Central memory CD8-positive, alpha-beta T cell (primary cell): ENCODE measurements around the gene MESD.
A peak's percentile ranks its signal among the peaks of the same experiment; 100 is the strongest.

Source experiments
- ATAC-seq: fragments of 150-1000 bp; cut with Tn5 transposase; replicated peaks from 2 replicates; pipeline ENCODE4 v1.10.0; 2022; ENCODE audit warnings: mild to moderate bottlenecking, moderate FRiP score, moderate number of reproducible peaks; ENCODE audit not compliant: poor library complexity, severe bottlenecking; ENCODE audit errors: extremely low read depth
- DNase-seq, 2 donors: peaks; one replicate each; pipeline ENCODE4 v3.0.0; 2021; ENCODE audit warnings: low spot score in 2 of 2
- H3K27ac Mint-ChIP-seq: one replicate; pipeline ENCODE4 v1.8.0; 2022; ENCODE audit warnings: low read depth, mild to moderate bottlenecking, moderate library complexity, mixed read lengths
- H3K27me3 Mint-ChIP-seq: one replicate; pipeline ENCODE4 v1.8.0; 2022; ENCODE audit warnings: mixed read lengths
- H3K36me3 Mint-ChIP-seq: one replicate; pipeline ENCODE4 v1.8.0; 2022; ENCODE audit warnings: mild to moderate bottlenecking, moderate library complexity, mixed read lengths; ENCODE audit not compliant: insufficient read depth
- H3K4me1 Mint-ChIP-seq: one replicate; pipeline ENCODE4 v1.8.0; 2022; ENCODE audit warnings: mixed read lengths
- H3K4me3 Mint-ChIP-seq: one replicate; pipeline ENCODE4 v1.8.0; 2022; ENCODE audit warnings: mild to moderate bottlenecking, moderate library complexity, mixed read lengths
- H3K9me3 Mint-ChIP-seq: one replicate; pipeline ENCODE4 v1.8.0; 2022; ENCODE audit warnings: mixed read lengths

The MESD gene

DNA sequence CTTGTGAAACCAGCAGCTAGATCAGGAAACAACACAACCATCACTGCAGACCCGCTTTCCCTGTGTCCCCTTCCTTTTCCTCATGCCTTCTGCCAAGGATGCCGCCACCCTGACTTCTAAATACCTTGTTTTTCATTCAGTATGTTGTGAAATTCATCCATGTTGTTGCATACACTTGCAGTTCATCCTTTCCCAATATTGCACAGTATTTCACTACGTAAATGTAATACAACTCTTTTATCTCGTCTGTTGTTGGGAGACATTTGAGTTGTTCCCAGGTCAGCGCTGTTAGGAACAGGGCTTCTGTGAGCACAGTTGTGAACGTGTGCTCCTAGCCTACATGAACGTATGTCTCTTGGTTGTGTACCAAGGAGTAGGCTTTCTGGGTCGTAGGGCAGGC, 35.3 kb upstream of the MESD start:
- H3K4me3 Mint-ChIP-seq = no peak overlapping the region
- H3K4me1 Mint-ChIP-seq = peaks cover 13% of the 10 kb centered on the region
- peaks cover 5% of the 10 kb centered on the region for H3K9me3 Mint-ChIP-seq
- DNase-seq (no peak), ATAC-seq (no peak)
- no peaks in the 10 kb centered on the region for H3K36me3 Mint-ChIP-seq
- H3K27me3 Mint-ChIP-seq = peaks cover 12% of the 10 kb centered on the region
- H3K27ac Mint-ChIP-seq = no peak overlapping the region

DNA sequence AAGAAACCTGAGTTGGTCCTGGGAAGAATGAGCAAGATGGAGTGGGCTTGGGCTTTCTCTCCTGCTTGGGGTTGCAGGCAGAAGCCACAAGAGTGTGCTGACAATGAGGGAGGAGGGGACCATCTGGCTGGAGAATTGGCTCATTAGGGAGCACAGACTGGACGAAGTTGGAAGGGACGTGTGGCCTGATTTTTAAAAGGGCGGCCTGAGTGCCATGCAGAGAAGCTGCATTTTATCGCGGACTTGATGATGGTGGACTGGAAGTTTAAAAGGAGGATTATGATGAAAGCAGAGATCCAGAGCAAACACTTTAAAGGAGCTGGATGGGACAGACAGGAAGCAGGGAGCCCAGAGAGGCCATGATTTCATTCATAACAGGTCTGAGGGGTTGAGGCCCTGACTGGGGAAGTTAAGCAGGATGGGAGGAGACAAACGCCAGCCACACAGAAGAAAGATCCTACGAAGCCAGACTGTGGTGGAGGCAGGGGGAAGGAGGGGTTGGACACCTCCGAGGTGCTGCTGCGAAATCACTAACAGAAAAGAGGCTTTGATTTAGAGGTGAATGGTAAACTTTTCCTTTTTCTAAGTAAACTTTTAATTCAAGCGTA, 34.8 kb upstream of the MESD start:
- H3K27ac Mint-ChIP-seq = no peak overlapping the region
- ATAC-seq = no peak
- DNase-seq = no peak
- peaks cover 6% of the 10 kb centered on the region for H3K27me3 Mint-ChIP-seq
- no peaks in the 10 kb centered on the region for H3K9me3 Mint-ChIP-seq
- no peaks in the 10 kb centered on the region for H3K36me3 Mint-ChIP-seq
- H3K4me3 Mint-ChIP-seq = no peak overlapping the region
- H3K4me1 Mint-ChIP-seq = peaks cover 13% of the 10 kb centered on the region

DNA sequence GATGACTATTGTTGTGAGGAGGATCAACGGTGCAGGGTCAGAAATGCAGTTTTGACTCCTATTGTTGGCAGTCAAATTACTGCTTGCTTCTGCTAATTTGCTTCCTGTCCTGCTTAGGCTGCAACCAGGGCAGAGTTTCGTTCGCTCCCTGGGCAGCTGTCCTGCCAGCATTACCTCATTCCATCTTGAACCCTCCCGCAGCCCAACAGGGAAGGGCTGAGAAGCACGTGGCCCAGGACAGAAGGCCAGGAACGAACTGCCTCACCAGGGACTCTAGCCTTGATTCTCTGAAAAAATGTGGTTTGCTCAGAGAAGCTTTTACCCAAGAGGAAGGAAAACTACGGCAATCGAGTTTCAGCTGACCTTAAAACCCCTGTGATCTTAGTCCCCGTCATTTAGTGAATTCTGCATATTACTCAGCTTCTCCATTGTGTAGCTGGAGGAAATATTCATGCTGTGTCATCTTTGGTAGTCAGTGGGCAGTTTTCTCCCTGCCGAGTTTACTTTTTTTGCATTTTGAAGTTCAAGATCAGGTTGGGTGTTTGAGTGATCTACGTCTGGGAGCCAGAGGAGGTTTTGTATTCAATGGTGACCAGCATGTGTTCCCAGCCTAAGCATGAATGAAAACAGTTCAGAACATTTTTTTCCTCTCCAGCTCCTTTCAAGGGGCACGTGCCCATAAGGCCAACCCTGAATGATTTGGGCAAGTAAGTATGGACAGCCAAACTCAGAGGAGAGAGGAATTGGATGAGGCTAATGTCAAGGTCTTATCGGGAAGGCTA, 34.1 kb upstream of the MESD start:
- DNase-seq (no peak), ATAC-seq (peak; percentile 28)
- Mint-ChIP-seq H3K9me3 (no peaks in the 10 kb centered on the region), H3K4me1 (peaks cover 13% of the 10 kb centered on the region), H3K4me3 (no peak overlapping the region), H3K36me3 (no peaks in the 10 kb centered on the region), H3K27ac (peak overlapping the region; percentile 62), H3K27me3 (no peaks in the 10 kb centered on the region)

DNA sequence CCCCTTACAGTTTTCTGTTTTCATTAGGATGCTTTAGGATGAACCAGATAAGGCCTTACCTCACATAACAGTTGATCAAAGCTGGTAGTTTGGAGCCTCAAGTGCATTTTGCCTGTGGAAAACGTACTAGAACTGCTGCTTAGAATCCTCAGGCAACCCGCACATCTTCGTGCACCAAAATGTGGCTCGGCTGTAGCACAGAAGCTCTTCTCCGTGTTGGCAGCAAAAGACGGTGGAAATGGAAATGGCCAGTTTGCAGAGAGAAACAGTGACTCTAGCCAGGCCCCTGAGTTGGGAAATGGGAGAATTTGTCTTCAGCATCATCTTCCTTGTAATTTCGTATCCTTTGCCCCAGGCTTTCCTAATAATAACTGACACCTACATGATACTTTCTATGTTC, 31.7 kb upstream of the MESD start:
- ATAC-seq = no peak
- Mint-ChIP-seq H3K27me3 (no peaks in the 10 kb centered on the region), H3K4me1 (peaks cover 13% of the 10 kb centered on the region), H3K36me3 (no peaks in the 10 kb centered on the region), H3K27ac (no peak overlapping the region), H3K9me3 (no peaks in the 10 kb centered on the region), H3K4me3 (no peak overlapping the region)
- no peak for DNase-seq

DNA sequence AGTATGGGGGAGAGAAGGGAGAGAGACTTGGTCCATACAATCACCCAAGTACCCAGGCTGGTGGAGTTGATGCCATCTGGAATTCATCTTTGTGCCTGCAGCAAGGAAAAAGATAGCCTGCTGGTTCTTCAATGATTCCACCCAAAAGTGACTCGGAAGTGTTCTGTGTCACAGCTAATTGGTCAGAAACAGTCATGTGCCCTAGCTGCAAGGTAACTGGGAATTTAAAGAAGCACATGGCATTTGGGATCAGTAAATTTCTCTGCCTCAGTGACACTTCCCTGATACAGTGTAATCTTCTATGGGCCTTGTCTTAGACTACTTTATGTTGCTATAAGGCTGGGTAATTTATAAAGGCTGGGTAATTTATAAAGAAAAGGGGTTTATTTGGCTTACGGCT, 28.6 kb upstream of the MESD start:
- Mint-ChIP-seq H3K4me3 (no peak overlapping the region), H3K9me3 (no peaks in the 10 kb centered on the region), H3K27me3 (no peaks in the 10 kb centered on the region), H3K4me1 (peaks cover 14% of the 10 kb centered on the region), H3K36me3 (peaks cover 4% of the 10 kb centered on the region), H3K27ac (no peak overlapping the region)
- DNase-seq (no peak), ATAC-seq (no peak)

DNA sequence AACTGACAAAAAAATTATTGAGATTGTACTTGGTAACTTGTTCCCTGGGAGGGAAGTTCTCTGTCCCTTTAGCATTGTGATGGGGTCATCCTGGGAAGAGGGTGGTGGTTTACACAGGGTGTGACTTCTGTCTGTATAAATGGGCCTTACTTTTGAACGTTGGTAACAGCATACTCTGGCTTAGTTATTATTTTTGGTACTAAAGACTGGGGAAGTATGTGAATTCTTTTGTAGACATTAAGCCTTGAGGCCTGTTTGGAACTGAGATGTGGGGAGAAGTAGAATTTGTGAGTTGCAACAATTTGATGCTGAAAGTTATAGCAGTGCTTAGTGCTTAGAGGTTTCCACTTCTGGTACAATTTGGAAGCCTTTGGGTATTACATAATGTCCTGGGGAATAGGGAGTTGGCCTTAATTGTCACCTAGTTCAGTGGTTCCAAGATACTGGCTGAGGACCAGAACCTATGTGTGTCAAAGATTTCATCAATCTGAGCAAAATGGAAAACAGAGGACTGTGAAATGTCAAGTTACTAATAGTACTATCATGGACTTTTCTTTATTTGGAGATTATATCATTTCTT, 27.0 kb upstream of the MESD start:
- DNase-seq = no peak
- no peak overlapping the region for H3K27ac Mint-ChIP-seq
- H3K9me3 Mint-ChIP-seq = no peaks in the 10 kb centered on the region
- H3K4me3 Mint-ChIP-seq = no peak overlapping the region
- ATAC-seq = no peak
- H3K4me1 Mint-ChIP-seq = peaks cover 15% of the 10 kb centered on the region
- H3K27me3 Mint-ChIP-seq = no peaks in the 10 kb centered on the region
- H3K36me3 Mint-ChIP-seq = peaks cover 4% of the 10 kb centered on the region

DNA sequence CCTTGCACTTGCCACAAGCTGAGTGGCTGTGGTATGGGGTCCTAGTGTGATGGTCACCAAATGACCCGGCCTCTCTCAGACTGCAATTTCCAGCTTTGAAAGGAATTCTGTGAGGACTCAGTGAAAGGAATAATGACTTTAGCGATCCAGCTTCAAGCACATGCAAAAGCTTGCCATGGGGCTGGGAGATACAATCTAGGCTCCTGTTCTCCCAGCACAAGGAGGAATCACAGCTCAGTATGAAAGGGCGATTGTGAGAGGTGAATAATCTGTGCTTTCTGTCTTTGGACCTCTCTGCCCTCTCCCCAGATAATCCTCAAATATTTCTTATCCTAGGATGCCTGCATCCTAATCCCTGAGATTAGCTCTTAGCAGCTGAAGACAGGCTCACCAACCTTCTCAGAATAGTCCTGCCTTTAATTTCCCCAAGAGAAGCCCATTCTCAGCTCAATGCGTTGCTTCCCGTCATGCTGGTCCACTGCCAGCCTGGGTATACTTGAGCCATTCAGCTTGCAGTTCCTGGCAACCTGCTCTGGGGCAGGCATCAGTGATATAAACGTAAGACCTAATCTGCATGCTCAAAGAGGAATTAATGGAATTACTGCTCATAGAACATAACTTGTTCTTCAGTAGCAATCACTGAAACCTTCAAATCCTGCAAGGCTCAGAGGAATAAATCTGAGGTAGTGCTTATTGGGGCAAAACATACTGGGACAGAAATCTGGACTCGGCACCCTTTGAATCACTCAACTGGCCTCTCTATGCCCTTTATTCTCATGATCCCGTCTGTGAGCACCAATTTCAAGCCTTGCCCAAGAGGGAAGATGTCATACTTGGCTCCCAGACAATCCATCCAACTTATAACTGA, 26.2 kb upstream of the MESD start:
- ATAC-seq (no peak), DNase-seq (no peak)
- H3K4me1 Mint-ChIP-seq = peaks cover 15% of the 10 kb centered on the region
- no peaks in the 10 kb centered on the region for H3K9me3 Mint-ChIP-seq
- H3K27me3 Mint-ChIP-seq = no peaks in the 10 kb centered on the region
- H3K27ac Mint-ChIP-seq = no peak overlapping the region
- H3K36me3 Mint-ChIP-seq = peaks cover 4% of the 10 kb centered on the region
- no peak overlapping the region for H3K4me3 Mint-ChIP-seq

DNA sequence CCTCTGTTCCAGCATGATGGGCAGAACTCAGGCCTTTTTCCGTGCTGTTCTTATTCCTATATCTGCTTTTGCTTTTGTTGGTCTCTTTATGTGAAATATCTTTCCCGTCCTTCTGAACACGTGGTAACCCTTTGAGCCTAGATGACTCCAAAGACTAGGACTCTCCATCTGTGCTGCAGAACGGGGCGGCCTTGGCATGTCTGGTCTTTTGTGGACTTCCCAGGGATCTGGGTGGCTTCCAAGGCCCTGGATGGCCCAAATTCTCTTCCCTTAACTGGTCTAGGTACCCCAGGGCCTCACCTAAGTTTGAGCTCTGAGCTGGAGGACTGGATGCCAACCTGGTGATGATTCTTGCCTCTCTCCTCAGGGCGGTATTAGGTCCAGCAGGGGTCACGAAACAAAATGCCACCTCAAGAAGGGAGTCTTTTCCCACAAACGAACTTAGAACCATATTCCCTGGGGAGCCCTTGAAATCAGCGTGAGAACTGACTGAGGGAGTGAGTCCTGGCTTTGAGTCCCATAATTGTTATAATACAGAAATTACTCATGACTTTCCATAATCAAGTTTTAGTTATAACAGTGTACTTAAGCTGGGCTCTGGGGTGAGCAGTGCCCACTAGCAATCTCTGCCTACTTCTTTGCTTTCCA, 25.0 kb upstream of the MESD start:
- no peak overlapping the region for H3K4me3 Mint-ChIP-seq
- peaks cover 20% of the 10 kb centered on the region for H3K4me1 Mint-ChIP-seq
- no peaks in the 10 kb centered on the region for H3K9me3 Mint-ChIP-seq
- H3K36me3 Mint-ChIP-seq = peaks cover 4% of the 10 kb centered on the region
- no peak overlapping the region for H3K27ac Mint-ChIP-seq
- DNase-seq = no peak
- ATAC-seq = no peak
- H3K27me3 Mint-ChIP-seq = no peaks in the 10 kb centered on the region

DNA sequence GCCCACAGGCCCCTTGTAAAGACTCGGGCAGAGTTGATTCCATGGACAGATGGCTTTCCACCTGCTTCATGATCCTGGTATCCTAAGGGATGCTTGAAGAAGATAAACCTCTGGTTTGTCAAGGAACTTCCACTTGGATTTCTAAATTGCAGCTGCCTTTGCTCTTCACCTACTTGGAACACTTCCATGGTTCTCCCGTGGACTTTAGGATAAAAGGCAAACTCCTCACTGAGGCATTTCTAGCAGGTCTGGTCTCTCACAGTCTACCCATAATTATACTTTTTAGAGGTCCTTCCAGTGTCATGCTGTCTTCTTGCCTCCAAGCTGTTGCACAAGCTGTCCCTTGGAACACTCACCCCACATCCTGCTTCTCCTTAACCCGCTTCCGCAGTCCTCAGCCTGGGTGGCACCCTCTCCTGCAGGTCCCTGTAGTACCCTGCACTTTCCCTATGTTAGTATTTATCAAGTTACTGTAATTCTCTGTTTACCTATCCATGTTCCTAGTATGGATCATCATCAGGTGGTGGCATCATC, 23.8 kb upstream of the MESD start:
- no peaks in the 10 kb centered on the region for H3K9me3 Mint-ChIP-seq
- peaks cover 28% of the 10 kb centered on the region for H3K4me1 Mint-ChIP-seq
- H3K27me3 Mint-ChIP-seq = no peaks in the 10 kb centered on the region
- peaks cover 4% of the 10 kb centered on the region for H3K36me3 Mint-ChIP-seq
- H3K4me3 Mint-ChIP-seq = no peak overlapping the region
- peak overlapping the region; percentile 9 for H3K27ac Mint-ChIP-seq
- DNase-seq (no peak), ATAC-seq (no peak)

DNA sequence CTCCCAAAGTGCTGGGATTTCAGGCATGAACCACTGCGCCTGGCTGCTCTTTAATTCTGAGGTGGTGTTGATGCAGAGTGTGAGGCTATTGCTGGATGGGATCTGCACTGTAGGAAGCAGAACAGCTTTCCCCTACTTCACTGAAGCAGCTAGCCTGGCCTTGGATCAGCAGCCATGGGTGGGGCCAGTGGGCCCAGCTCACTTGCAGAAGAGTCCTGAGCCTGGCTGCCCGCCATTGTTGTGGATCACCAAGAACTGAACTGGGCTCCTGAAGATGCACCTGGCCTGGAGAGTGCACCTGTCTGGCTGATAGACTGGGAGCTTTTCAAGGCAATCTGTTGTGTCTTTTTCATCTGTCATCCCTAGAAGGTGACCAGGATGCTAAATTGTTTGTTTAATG, 23.0 kb upstream of the MESD start:
- no peaks in the 10 kb centered on the region for H3K27me3 Mint-ChIP-seq
- H3K4me1 Mint-ChIP-seq = peaks cover 34% of the 10 kb centered on the region
- peaks cover 4% of the 10 kb centered on the region for H3K36me3 Mint-ChIP-seq
- no peak overlapping the region for H3K4me3 Mint-ChIP-seq
- H3K9me3 Mint-ChIP-seq = no peaks in the 10 kb centered on the region
- no peak for DNase-seq
- no peak overlapping the region for H3K27ac Mint-ChIP-seq
- no peak for ATAC-seq

DNA sequence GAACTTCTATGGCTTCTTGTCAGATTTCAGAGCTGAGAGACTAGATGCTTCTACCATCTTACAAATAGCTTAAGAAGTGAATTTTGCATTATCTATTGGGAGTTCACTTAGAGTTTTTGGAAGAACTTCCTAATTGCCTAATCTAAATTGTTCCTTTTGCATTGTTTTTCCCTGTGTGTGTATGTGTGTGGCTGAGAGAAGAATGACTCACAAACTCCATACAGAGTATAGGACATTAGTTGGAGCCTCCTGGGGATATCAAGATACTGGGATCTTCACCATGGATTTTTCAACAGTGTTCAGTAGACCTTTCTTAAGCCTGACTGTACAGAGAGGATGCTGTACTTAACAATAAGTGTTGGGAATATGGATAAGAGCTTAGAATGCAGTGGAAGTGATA, 22.0 kb upstream of the MESD start:
- ATAC-seq (no peak), DNase-seq (no peak)
- no peak overlapping the region for H3K4me3 Mint-ChIP-seq
- no peaks in the 10 kb centered on the region for H3K9me3 Mint-ChIP-seq
- no peaks in the 10 kb centered on the region for H3K27me3 Mint-ChIP-seq
- H3K27ac Mint-ChIP-seq = no peak overlapping the region
- peaks cover 40% of the 10 kb centered on the region for H3K4me1 Mint-ChIP-seq
- peaks cover 4% of the 10 kb centered on the region for H3K36me3 Mint-ChIP-seq

DNA sequence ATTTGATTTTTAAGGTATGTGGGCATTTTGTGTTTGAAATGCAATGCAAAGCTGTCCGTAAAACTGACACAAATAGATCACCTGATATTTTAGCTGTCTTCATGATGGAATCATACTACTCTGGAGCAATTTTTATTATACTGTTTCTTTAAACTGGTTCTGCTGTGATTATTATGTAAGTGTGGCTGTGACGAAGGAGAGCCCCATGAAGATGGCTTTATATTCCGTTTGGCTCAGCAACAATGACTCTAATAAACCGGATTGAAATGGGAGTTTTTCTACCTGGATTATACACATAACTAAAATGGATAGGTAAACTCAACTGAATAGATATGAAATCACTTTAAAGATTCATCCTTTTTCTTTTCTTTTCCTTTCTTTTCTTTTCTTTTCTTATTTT, 20.5 kb upstream of the MESD start:
- Mint-ChIP-seq H3K27ac (peak overlapping the region; percentile 4), H3K4me1 (peaks cover 45% of the 10 kb centered on the region), H3K36me3 (peaks cover 5% of the 10 kb centered on the region)

More for the DNA sequence above, 20.5 kb upstream of the MESD start:
- no peak for DNase-seq
- Mint-ChIP-seq H3K9me3 (no peaks in the 10 kb centered on the region), H3K4me3 (no peak overlapping the region), H3K27me3 (no peaks in the 10 kb centered on the region)
- no peak for ATAC-seq
